ENCODE results near the gene GDF7. TPM values are rescaled to one million over a fixed set of nuclear protein-coding genes. Genes with fewer than 3 reads are reported as not detected.

The GDF7 gene
- total RNA-seq, 1 donor from 2014 or later: 3.0 TPM

GRCh38 chr2:20662308-20662937 is 4.5 kb upstream of the GDF7 start:
- Mint-ChIP-seq H3K27ac (no peak overlapping the region), H3K4me1 (peaks cover 9% of the 10 kb centered on the region), H3K9me3 (no peaks in the 10 kb centered on the region), H3K36me3 (no peaks in the 10 kb centered on the region), H3K4me3 (no peak overlapping the region), H3K27me3 (ENCODE audit: low read depth) (peaks cover 90% of the 10 kb centered on the region)
- DNase-seq (ENCODE audit: low spot score in 2 of 2, unreplicated experiment in 2 of 2): no peak
- no peak for TF ChIP-seq CTCF (IDR thresholded peaks at IDR 0.05; ENCODE audit: unreplicated experiment)

DNA sequence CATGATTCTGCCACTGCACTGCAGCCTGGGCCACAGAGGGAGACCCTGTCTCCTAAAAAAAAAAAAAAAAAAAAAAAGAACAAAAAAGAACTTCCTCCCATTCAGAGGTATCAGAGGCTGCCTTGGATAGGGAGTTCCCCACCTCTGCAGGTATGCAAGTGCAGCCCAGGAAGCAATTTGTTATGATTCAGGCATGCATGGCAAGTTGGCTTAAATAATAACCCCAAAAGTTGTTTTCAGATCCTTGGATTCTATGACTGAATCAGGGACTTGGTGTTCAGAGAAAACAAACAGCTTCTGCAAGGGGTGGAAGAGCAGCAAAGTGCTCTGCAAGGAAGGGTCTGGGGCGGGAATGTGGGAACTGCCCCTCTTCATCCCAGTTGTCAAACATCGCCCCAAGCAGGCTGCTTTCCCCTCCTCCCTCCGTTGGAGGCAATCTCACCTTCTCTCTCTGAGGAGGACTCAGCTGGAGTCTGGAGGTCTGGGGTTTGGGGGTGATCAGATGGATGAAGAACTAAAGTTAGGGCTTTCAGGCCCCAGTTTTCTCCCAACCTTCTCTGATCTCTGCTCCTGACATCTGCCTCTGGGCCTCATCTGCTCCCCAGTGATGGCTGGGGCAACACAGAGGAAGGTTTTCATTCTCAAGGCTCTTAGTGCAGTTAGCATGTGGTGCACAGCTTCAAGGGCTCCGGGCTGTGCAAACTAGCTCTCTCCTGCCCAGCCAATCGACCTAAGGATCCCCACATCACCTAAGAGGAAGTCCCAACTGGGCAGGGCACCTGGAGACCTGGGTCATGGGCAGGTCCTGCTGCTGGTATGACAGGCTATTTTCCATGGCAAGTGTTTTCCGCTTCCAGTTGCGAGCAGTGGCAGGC is 3.5 kb upstream of the GDF7 start:
- Mint-ChIP-seq H3K4me1 (peaks cover 9% of the 10 kb centered on the region), H3K36me3 (no peaks in the 10 kb centered on the region), H3K4me3 (no peak overlapping the region), H3K27me3 (ENCODE audit: low read depth) (peaks cover 94% of the 10 kb centered on the region), H3K27ac (no peak overlapping the region), H3K9me3 (no peaks in the 10 kb centered on the region)
- no peak for DNase-seq (ENCODE audit: low spot score in 2 of 2, unreplicated experiment in 2 of 2)
- TF ChIP-seq CTCF (IDR thresholded peaks at IDR 0.05; ENCODE audit: unreplicated experiment): no peak

DNA sequence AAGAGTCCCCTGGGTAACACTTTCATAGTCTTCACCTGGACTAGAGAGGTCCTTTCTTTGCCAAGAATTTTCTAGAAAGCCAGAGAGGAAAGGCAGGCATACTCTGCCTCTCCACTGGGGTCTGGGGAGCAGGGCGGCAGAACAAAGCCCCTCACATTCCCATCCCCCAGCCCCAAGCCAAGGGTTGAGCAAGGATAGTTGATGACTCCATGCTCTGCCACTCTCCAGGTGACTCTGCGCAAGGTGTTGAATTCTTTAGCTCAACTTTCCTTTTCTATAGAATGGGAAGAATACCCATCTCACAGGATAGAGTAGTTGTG is 2.9 kb upstream of the GDF7 start:
- H3K4me3 Mint-ChIP-seq: no peak overlapping the region

DNA sequence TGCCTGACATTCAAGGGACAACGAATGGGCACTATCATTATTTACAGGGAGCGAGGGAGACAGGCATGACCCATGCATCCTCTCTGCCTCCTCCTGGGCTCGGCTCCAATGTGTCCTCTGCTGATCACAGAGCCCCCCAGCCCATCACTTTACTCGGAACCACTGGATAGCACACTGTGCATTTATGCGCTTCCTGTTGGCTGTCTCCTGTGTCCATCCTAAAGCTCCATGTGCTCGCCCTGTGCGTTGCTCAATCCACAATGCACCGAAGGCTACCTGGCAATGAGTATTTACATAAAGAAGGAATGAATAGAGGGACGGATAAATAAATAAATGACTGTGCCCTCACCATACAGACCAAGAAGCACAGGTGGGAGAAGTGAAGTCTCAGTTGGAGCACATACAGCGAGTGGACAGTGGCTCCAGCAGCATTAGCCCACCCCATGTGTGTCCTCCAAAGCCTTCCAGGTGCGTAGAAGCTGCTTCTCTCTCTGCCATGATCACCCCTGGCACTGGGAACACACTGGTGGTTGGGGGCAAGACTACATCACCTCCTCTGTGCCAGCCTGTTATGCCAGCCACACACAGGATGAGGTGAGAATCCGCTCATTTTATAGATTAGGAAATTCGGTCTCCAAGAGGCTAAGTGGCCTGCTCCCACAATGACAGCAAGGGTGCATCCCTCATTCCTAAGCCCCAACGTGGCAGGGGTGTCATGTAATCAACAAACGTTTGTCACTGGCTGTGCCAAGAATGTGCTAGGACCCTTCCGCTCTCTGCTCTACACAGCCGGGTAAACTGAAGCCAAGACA is 2.3 kb upstream of the GDF7 start:
- no peak overlapping the region for H3K27ac Mint-ChIP-seq
- DNase-seq (ENCODE audit: low spot score in 2 of 2, unreplicated experiment in 2 of 2): no peak
- H3K4me1 Mint-ChIP-seq: peaks cover 11% of the 10 kb centered on the region
- TF ChIP-seq CTCF (IDR thresholded peaks at IDR 0.05; ENCODE audit: unreplicated experiment): no peak
- H3K4me3 Mint-ChIP-seq: no peak overlapping the region
- H3K36me3 Mint-ChIP-seq: no peaks in the 10 kb centered on the region
- no peaks in the 10 kb centered on the region for H3K9me3 Mint-ChIP-seq
- peaks cover 95% of the 10 kb centered on the region for H3K27me3 Mint-ChIP-seq (ENCODE audit: low read depth)

More for the DNA sequence above, 2.9 kb upstream of the GDF7 start:
- H3K36me3 Mint-ChIP-seq: no peaks in the 10 kb centered on the region
- TF ChIP-seq CTCF (IDR thresholded peaks at IDR 0.05; ENCODE audit: unreplicated experiment): no peak
- peaks cover 9% of the 10 kb centered on the region for H3K4me1 Mint-ChIP-seq
- DNase-seq (ENCODE audit: low spot score in 2 of 2, unreplicated experiment in 2 of 2): no peak
- H3K27me3 Mint-ChIP-seq (ENCODE audit: low read depth): peaks cover 95% of the 10 kb centered on the region
- no peaks in the 10 kb centered on the region for H3K9me3 Mint-ChIP-seq
- H3K27ac Mint-ChIP-seq: no peak overlapping the region

DNA sequence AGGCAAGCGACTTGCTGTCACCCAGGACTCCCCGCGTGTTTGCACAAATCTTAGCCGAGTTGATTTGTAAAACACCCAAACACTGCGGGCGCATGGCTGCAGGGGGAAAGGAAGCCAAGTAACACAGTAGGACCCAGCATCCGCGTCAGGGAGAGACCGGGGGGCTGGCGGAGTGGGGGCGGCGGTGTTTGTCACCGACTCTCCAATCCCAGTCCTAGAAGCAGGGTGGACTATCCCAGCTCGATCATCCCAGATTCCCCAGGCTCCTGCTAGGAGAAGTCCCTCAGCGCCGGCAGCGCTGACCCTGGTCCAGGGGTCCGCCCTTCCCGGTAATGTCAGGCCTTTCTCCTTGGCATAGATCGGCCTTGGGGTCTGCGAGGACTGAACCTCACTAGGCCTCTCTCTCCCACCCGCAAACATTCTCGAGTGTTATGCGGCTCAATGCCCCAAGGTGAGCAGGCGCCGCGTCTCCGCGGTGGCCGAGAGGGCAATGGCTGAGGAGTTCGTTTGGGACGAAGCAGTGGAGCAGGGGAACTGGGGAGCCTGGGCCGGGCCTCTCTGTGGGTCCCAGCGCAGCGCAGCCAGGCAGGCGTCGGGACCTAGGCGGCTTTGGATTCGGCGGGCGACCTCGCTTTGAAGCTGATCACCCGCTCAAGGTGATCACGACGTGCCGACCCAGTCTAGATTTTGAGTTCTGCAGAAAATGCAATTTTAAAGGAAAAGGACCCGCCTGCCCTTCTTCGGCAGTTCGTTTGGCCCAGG is 1.5 kb upstream of the GDF7 start:
- H3K4me3 Mint-ChIP-seq: peak overlapping the region; percentile 60
- TF ChIP-seq CTCF (IDR thresholded peaks at IDR 0.05; ENCODE audit: unreplicated experiment): no peak
- no peak overlapping the region for H3K27ac Mint-ChIP-seq
- H3K9me3 Mint-ChIP-seq: no peaks in the 10 kb centered on the region
- DNase-seq (ENCODE audit: low spot score in 2 of 2, unreplicated experiment in 2 of 2): no peak
- H3K27me3 Mint-ChIP-seq (ENCODE audit: low read depth): peaks cover 95% of the 10 kb centered on the region
- peaks cover 14% of the 10 kb centered on the region for H3K4me1 Mint-ChIP-seq
- H3K36me3 Mint-ChIP-seq: no peaks in the 10 kb centered on the region
